Measurements from ENCODE around the gene PAPLN.
A peak's percentile ranks its signal among the peaks of the same experiment; 100 is the strongest.

Gene PAPLN

DNA sequence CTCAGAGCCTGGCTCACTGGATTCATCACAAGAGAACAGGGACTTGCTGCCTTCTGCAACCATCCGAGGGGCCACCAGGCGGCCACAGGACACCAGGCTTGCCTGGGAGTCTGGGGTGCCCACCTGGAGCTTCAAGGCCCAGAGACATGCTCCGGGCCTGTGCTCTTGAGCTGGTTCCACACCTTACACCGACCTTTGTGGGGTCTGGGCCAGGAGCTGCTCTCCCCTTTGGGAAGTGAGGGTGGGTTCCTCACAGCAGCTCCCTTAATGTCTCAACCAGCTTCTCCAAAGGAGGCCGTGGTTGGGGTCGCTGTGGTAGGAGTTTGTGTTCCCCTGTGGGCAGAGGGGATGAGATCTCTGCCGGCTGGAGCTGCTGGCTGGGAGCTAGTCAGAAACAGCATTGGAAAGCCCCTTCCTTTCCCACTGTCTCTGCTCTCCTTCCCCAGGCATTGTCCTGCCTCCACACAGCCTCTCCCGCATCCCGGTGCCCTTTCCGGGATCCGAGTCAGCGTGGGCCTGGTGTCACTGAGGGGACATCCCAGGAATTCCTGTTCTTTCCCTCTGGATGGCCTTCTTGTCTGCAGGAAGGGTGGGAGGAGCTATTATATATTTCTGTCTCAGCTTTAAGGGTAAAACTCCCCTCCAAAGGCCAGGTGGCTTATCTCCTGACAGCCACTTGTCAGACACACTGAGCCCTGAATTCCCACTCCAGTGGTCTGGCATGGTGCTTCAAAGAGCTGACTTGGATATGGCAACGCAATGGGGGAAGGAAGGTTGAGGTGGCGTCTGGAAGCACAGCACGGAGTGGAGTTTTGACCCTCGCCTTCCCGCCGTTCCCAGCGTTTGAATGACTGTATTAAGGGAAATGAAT is 5.1 kb upstream of the PAPLN start:
- DNase-seq, result no peak

GRCh38 chr14:73232984-73233383 is 4.3 kb upstream of the PAPLN start:
- no peak for DNase-seq

GRCh38 chr14:73233564-73233963 is 3.7 kb upstream of the PAPLN start:
- DNase-seq, result no peak

DNA sequence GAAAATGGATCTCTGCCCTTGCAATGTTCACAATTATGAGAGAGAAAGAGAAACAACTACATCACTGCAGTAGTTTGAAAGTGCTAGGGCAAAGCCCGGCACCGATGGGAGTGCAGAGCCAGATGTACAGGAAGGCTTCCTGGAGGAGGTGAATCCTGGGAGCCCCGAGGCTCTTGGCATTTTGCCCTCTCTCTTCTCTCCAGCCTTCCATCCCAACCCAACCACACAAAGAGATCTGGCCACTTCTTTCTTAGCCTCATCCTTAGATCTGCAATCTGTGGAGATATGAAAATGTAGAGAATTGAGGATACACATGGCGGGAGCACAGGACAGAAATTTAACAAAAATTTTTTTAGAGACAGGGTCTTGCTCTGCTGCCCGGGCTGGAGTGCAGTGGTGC is 3.3 kb upstream of the PAPLN start:
- no peak for DNase-seq

DNA sequence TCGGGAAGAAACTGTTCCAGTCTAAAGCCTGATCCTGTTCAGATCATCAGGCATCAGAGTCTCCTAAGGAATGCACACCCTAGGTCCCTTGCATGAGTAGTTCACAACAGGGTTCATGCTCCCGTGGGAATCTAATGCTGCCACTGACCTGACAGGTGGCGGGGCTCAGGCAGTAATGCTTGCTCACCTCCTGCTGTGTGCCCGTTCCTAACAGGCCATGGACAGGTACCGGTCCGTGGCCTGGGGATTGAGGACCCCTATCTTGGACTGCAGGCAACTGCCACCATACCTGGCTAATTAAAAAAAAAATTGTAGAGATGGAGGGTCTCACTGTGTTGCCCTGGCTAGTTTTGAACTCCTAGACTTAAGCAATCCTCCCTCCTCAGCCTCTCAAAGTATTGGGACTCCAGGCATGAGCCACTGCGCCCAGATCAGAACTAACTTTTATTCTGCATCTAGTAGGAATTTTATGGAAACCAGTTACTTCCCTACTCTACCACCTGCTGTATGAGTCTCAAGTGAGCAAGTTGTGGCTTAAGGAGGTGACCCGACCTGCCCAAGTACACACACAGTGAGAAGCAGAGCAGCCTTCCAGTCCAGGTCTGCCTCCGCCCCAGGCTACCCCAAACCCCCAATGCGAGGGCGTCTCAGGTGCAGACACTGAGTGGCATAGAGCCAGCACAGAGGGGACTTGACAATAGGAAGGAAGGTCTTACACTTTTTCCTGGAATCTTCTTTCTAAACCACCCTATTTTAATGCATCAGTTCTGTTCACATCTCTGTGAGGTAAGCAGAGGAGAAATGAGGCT is 2.5 kb upstream of the PAPLN start:
- no peak for DNase-seq

GRCh38 chr14:73235531-73236155 is 1.7 kb upstream of the PAPLN start:
- no peak for DNase-seq

DNA sequence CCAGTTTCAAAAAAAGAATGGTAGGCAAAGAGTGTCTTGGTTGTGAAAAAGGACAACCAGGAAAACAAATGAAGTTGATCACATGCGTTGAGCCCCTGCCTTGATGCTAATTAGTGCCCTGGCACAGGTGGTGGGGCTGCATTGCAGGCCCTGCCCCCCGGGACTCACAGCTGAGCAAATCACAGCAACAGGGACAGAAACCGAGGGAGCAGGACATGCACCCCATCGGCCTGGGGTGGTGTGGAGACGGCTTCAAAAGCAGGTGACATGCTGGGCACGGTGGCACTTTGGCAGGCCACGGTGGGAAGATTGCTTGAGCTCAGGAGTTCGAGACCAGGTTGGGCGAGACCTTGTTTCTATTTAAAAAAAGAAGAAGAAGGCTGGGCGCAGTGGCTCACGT is 1.1 kb upstream of the PAPLN start:
- DNase-seq, result no peak

DNA sequence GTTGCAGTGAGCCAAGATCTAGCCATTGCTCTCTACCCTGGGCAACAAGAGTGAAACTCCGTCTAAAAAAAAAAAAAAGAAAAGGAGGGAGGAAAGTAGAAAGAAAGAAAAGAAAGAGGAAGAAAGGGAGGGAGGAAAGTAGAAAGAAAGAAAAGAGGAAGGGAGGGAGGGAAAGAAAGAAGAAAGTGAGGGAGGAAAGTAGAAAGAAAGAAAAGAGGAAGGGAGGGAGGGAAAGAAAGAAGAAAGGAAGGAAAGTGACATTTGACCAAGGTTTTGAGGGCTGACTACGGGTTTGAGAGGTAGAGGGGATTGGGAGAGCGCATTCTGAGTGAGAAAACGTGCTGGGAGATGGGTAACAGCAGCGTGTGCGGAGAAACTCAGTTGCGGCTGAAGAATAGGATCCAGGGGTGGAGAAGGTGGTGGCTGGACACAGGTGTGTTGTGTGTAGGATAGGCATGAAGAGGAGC is 521 bp upstream of the PAPLN start:
- no peak for DNase-seq

GRCh38 chr14:73237786-73238423 is 599 bp downstream of the PAPLN start:
- DNase-seq, result no peak

DNA sequence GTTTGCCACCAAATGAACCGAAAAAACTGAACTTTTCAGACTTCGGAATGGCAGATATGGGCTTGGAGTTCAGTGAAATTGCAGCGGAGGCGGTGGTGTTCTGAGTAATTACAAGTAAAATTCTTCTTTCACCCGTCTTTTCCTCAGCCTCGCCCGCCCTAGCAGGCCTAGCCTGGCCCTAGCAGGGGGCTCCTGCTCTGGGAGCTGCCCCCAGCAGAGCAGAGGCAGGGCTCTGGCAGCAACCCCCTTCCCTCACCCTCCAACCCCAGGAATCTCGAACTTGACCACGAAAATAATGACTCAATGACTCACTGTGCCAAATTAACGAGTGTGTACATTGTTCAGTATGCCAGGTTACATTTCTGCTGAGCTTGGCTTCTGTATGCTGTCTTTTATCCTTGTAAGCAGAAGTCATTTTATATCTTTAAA is 1.1 kb downstream of the PAPLN start:
- DNase-seq, result no peak

- no peak for DNase-seq
These were observed 1.6 kb downstream of the PAPLN start for GRCh38 chr14:73238941-73239340.

DNA sequence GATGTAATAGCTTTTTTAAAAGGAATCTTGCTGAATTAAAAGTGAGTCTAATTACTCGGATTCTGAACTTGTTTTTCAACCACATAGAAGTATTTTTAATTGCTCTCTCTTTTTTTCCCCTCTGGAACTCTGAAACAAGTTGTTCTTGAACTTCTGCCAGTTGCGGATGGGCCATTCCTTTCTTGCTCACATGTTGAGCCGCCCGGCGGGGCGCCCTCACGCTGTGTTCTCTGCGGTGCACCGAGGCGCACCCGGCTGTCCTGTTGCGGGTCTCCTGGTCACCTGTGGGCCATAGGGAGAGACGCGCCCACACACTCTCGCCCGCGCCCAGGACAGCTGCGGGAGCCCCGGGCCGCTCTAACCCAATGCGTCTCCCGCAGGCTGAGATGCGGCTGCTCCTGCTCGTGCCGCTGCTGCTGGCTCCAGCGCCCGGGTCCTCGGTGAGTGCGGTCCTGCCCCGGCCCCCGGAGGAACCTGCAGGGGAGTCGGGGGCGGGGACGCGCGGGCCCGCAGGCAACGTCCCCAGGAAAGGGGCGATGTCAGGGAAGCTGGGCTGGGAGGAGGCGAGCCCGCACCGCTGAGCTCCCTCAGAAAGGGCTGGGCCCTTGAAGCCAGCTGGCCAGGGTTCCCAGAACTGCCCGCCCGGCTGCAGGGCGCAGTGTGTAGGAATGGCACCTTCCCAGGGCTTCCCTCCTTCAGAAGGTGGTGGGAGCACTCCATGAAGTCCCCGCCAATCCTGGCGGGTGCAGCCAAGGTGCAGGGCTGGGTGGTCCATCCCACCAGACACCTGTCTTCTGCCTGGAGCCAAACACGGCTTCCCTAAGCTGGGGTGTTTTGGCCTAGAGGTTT is 2.3 kb downstream of the PAPLN start:
- no peak for DNase-seq

GRCh38 chr14:73240816-73241480 is 3.6 kb downstream of the PAPLN start:
- DNase-seq, result no peak

DNA sequence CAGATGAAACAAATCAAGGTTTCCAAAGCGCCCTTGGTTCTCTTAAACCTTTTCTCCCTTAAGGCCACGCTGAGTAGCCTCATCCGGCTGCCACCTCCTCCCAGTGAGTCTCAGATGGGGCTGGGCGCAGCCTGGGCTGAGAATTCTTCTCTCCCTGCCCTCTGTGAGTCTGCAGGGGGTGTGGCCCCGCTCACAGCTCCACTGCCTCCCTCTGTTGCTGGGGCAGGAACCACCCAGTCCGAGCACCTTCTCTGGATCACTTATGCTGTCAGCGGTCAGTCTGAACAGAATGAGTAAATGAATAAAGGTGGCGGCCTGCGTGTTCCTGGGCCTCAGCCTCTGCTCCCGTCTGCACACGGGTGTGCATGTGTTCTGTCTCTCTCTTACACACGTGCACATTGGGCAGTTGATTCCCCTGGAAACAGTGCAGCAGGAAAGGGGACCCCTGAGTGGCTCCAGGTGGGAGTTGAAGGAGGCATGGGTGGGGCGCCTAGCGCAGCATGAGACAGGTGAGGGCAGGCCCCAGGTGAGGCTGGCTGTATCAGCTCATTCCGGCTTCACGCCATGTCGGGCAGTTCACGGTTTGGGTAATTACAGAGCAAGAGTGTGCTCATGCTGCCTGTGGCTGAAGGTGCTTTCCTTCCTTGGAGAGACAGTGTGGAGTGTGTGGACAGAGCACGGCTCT is 4.3 kb downstream of the PAPLN start:
- DNase-seq, result no peak

DNA sequence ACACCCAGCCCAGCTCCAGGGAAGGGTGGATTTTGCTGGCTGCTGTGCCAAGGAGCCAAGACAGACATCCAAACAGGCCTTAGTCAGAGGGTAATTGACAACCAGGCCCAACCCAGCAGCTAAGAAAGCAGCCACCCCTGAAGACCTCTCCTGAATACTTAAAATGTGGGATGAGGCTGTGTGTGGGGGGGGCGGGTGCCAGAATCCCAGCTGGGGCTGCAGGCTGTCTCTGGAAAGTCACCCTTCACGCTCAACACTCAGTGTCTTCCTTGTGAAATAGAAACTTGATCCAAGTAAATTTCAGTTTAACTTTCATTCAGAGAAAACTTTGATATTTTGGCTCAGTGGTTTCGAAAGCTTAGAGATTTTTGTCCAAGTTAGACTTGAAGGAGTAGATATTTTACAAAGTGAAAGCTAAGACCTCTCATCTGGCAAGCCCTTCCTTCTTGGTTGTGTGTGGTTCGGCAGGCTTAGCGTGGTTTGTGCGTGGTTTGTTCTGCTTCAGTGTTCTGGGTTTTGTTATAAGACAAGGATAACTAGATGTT is 5.1 kb downstream of the PAPLN start:
- peak in 1 of 2 donors; percentile 17 for DNase-seq

GRCh38 chr14:73243341-73243740 is 6.0 kb downstream of the PAPLN start:
- no peak for DNase-seq

DNA sequence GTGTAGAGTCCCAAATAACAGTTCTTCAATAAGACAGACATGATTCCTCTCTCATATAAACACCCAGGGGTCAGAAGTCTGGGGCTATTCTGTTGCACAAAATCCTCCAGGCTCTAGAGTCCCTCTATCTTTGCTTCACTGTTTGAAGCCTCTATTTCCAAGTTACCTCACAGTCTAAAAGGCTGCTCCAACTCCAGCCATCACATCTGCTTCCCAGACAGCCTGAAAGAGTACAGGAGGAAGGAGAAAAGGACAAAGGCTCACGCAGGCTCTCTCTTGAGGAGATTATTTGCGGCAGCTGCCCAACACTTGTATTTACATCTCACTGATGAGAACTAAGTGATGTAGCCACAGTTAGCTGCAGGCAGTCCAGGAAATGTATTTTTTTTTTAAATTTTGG is 6.4 kb downstream of the PAPLN start:
- DNase-seq, result no peak

DNA sequence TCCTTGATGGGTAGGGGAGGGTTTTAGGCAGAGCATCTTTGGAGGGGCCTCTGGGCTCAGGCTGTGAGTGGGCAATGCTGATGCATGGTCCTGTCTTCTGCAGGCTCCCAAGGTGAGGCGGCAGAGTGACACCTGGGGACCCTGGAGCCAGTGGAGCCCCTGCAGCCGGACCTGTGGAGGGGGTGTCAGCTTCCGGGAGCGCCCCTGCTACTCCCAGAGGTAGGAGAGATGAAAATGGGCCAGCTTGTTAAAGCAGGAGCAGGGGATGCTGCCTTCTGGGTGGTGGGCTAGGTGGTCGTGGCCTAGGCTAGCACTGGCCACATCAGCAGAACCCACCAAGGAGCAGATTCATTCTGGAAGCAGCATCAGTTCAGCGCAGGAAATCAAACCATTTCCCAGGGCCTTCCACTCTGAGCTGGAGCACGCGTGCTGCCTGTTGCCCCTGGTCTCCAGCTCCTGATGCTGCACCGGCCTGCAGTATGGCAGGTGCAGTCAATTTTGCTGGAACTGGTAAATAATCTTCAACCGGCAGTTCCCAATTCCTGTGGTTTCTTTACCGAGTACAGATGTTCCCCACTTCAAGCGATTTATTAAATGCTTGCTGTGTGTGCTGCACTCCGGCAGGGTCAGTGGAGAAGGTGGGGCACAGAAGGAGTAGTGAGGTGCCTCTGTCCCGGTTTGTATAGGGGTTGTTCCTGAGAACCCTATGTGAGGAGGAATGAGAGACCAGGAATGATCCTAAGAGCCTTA is 7.4 kb downstream of the PAPLN start:
- DNase-seq, result no peak

DNA sequence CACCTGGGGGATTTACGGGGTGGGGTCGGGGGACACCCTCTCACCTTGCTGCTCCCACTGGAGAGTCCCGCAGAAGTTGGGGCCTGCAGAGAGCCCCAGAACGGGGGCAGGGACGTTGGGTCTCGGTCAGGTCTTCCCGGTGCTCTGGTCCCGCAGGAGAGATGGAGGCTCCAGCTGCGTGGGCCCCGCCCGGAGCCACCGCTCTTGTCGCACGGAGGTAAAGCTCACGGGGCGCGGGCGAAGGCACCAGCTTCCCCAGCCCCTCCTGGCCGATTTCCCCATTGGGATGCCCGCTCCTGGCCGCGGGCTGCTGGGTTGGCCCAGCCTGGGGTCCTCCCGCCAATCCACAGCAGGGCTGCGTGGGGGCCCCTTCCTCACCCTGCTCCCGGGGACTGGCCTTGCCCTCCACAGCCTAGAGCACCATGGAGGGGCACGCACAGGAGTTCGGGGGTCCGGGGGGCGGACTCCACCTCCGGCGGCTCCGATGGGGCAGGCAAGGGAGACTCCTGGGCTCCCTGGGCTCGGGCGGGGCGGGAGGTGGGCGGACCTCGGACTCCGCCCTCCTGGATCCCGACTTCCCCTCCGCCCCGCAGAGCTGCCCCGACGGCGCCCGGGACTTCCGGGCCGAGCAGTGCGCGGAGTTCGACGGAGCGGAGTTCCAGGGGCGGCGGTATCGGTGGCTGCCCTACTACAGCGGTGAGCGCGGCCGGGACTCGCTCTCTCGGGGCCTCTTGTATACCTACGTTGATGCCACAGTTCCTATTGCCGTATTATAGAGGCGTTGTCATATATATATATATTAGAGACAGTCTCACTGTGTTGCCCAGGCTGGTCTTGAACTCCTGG is 8.4 kb downstream of the PAPLN start:
- DNase-seq, result no peak
